Lower leg skin (tissue), 4 donors: ENCODE data around the gene KDM5C. TPM values are rescaled to one million over a fixed set of nuclear protein-coding genes. Genes with fewer than 3 reads are reported as not detected.

Source experiments
- DNase-seq, 2 donors: peaks; one replicate each; pipeline ENCODE4 v3.0.0-alpha.2; 2019; ENCODE audit warnings: low spot score in 2 of 2
- H3K4me3 ChIP-seq: fragments of 200-600 bp; sonication (generic); 2 replicates; pipeline ENCODE4 v1.5.1; 2017; ENCODE audit warnings: mild to moderate bottlenecking, low read depth; ENCODE audit not compliant: poor library complexity, severe bottlenecking
- POLR2A ChIP-seq, 2 donors: fragments of 450-650 bp; IDR thresholded peaks; one replicate each; pipeline ENCODE4 v1.6.1; 2016 to 2017; ENCODE audit warnings: antibody characterized with exemption in 2 of 2, mild to moderate bottlenecking in 1 of 2, moderate library complexity in 1 of 2
- WGBS, 2 donors: methylation state at CpG; one replicate each; pipeline ENCODE4 v1.1.5; 2018; 5-methylcytosine and 5-hydroxymethylcytosine counted together
- intact Hi-C: fragments of 100-400 bp; cut with DNase I; formaldehyde crosslinking; loops from one replicate; pipeline ENCODE4 v1.15.0; 2023; ENCODE audit warnings: low total_unique reads
- total RNA-seq, 4 donors: library from RNA; depleted of rRNA; stranded (reverse); fragments of >200 nt; gene quantifications; one replicate each; pipeline ENCODE4 v1.1.0, GENCODE V29; 2016
- TF ChIP-seq, protein P1 (sequence below), 3 donors: fragments of 450-650 bp; IDR thresholded peaks; one replicate each; pipeline ENCODE4 v1.5.1; 2016; ENCODE audit warnings: antibody characterized with exemption in 3 of 3, mild to moderate bottlenecking in 3 of 3, moderate library complexity in 2 of 3

KDM5C gene
- total RNA-seq, 4 donors from 2014 or later = 81.8 to 210 (median 145) TPM

DNA sequence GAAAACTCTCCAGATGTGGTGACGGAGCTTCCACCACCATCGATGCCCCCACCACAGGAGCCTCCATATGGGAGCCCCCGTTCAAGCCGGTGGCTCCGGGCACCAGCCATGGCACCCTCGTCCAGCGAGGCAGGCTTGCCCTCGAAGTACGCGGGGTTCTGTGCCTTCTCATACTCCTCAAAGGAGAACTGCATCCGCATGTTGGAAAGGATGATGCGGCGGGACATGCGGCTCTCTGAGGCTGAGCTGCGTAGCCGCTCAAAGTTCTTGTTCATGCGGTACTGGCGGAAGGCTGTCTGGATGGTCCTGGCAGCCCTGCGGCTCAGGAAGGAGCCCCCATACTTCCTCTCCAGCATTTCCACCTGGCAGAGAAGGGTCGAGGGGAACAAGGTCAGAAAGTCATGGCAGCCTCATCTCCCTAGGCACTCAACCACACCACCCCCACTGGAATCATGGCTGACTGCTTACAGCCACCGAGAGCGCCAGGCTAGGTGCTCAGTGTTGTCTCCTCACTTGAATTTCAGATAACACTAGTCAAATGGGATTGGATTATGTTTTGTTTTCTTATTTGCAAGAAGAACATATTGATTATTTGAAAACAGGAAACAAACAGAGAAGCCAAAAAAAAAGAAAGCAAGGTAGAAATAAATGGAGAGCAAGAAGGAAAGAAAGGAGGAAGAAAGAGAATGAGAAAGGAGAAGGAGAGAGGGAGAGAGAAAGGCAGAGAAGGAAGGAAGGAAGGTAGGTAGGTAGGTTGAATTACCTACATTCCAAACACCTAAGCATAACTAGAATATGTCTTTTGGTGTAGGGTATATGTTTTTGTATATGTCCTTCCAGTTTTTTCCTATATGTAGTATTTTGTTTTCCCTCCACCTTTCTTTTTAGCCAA is 29.8 kb upstream of the KDM5C start:
- no peak overlapping the region for H3K4me3 ChIP-seq
- 90 to 100% methylated on average over 4 to 22 of the region's 22 CpGs for WGBS, 2 donors
- TF ChIP-seq, protein P1, sequence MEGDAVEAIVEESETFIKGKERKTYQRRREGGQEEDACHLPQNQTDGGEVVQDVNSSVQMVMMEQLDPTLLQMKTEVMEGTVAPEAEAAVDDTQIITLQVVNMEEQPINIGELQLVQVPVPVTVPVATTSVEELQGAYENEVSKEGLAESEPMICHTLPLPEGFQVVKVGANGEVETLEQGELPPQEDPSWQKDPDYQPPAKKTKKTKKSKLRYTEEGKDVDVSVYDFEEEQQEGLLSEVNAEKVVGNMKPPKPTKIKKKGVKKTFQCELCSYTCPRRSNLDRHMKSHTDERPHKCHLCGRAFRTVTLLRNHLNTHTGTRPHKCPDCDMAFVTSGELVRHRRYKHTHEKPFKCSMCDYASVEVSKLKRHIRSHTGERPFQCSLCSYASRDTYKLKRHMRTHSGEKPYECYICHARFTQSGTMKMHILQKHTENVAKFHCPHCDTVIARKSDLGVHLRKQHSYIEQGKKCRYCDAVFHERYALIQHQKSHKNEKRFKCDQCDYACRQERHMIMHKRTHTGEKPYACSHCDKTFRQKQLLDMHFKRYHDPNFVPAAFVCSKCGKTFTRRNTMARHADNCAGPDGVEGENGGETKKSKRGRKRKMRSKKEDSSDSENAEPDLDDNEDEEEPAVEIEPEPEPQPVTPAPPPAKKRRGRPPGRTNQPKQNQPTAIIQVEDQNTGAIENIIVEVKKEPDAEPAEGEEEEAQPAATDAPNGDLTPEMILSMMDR (IDR thresholded peaks at IDR 0.05) = no peak
- TF ChIP-seq POLR2A (IDR thresholded peaks at IDR 0.05) = no peak
- DNase-seq = no peak
- intact Hi-C loops = no loop called here

DNA sequence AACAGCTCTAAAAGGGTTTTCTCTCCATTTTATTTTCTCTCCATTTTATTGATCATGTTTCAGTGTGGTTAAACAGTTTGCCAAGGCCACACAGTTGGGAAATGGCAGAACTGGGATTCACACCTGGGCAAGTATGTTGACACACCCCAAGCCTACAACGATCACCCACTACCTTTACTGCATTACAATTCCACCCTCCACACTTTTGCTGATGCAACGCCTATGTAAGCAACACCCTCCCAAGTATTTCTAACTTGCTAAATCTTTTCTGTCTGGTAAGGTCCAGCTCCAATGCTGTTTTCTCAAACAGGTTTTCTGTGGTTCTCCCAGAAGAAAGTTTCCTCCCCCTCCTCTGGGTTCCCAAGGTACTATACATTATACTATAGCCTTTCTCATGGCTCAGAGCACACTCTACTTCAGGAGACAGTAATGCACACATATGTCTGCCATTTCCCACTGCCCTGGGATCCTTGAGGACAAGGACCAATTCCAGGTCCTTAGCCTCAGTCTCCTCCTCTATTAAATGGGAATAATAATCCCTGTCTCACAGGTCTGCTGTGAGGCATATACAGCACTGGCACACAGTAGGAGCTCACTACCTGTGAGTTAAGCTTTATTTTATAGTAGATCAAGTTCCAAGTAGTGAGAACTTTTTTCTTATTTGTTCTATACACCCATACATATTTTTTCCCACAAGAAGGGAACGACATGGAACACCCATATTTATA is 28.4 kb upstream of the KDM5C start:
- 84 to 96% methylated on average over 3 of the region's 3 CpGs for WGBS, 2 donors

DNA sequence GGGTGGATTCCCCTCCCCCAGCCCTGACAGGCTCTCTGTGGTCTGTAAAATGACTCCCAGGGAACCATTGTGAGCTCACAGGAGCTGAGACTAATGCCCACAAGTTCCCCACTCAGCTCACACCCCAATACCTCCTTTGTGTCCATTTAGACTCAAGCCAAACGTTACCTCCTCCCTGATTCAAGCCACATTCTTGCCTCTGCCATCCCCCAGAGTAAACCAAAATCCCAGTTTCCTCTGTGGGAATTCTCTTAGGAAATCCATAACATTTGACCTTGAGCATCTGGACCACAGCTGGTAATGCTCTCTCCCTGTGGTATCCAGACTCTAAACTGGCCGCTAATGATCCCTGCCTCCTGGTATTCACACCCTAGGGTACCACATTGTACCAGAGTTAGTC is 26.3 kb upstream of the KDM5C start:
- H3K4me3 ChIP-seq = no peak overlapping the region
- intact Hi-C loops = no loop called here
- no peak for DNase-seq
- WGBS, 2 donors = 67 to 81% methylated on average over 2 of the region's 2 CpGs
- no peak for TF ChIP-seq POLR2A (IDR thresholded peaks at IDR 0.05)
- TF ChIP-seq, protein P1 (IDR thresholded peaks at IDR 0.05) = no peak

More for the DNA sequence above, 28.4 kb upstream of the KDM5C start:
- TF ChIP-seq, protein P1 (IDR thresholded peaks at IDR 0.05) = no peak
- TF ChIP-seq POLR2A (IDR thresholded peaks at IDR 0.05) = no peak
- intact Hi-C loops = no loop called here
- H3K4me3 ChIP-seq = no peak overlapping the region
- DNase-seq = no peak

DNA sequence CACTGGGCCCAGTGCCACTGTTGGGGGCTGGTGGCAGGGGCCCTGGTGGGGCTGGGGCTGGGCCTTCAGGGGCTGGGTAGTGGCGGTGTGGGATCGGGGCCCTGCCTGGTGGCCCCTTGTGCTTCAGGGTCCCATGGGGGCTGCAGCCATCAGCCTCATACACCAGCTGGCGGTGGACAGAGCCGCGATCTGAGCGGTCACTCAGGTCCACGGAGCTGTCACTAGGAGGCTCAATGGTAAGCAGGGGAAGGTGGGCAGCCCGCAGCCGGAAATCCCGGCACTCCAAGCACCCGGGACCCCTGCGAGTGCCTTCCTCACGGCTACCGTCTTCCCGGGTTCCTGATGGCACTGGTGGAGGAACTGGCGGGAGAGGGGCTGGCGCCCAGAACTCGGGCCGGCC is 25.5 kb upstream of the KDM5C start:
- DNase-seq = no peak
- WGBS, 2 donors = 89% methylated on average over 9 of the region's 19 CpGs; no CpG with 5 or more reads in 1 of the 2 donors
- intact Hi-C loops = no loop called here
- TF ChIP-seq POLR2A (IDR thresholded peaks at IDR 0.05) = no peak
- TF ChIP-seq, protein P1 (IDR thresholded peaks at IDR 0.05) = no peak
- H3K4me3 ChIP-seq = no peak overlapping the region

DNA sequence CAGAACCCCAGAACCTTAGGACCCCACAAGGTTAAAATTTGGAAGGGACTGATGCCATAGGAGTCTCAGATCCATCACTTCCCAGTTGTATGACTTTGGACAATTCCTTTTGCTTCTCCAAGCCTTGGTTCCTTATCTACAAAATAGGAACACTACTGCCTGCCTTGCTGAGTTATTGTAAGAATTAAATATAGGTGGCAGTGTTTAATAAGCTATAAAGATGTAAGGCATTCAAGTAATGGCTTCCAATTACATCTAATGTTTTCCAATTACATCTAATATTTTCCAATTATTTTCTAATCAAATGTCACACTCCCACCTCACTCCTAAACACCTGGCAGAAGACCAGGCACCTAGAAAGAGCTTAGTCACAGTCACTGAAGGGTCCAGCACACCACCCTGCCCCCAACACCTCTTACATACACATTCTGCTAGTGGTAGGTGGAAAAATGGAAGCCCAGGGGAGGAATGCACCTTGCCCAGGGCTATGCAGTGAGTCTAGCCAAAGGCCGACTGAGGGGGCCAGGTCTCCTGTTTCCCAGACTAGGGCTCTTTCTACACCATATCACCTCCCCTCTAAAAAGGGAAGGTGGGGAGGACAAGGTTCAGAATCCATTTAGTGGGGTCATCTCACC is 24.5 kb upstream of the KDM5C start:
- H3K4me3 ChIP-seq = no peak overlapping the region
- 93 to 100% methylated on average over 1 of the region's 1 CpG for WGBS, 2 donors
- DNase-seq = no peak
- intact Hi-C loops = no loop called here
- TF ChIP-seq, protein P1 (IDR thresholded peaks at IDR 0.05) = no peak
- no peak for TF ChIP-seq POLR2A (IDR thresholded peaks at IDR 0.05)
